GM21423 (cell line): ENCODE results near the gene OR1K1.
"Not testable (repeated sequence)": the region's sequence is repeated elsewhere in the genome, so short reads cannot be mapped to it uniquely, and the experiment has no call there.

Experiments
- ATAC-seq: cut with Tn5 transposase; IDR thresholded peaks from one replicate; pipeline ENCODE4 v1.9.1; 2021; ENCODE audit warnings: mild to moderate bottlenecking, moderate library complexity; ENCODE audit not compliant: unreplicated experiment

The OR1K1 gene

GRCh38 chr9:122810306-122810946 lies 10.5 kb downstream of the OR1K1 start:
- ATAC-seq = peak; percentile 81

- ATAC-seq = no peak
These were observed 12.8 kb downstream of the OR1K1 start for GRCh38 chr9:122812736-122813135.

GRCh38 chr9:122814545-122814944 lies 14.6 kb downstream of the OR1K1 start:
- no peak for ATAC-seq

GRCh38 chr9:122815544-122815943 lies 15.6 kb downstream of the OR1K1 start:
- ATAC-seq = no peak

GRCh38 chr9:122816163-122816867 lies 16.4 kb downstream of the OR1K1 start:
- peak; percentile 75 for ATAC-seq

- ATAC-seq = no peak
These were observed 19.4 kb downstream of the OR1K1 start for GRCh38 chr9:122819326-122819725.

GRCh38 chr9:122819791-122820489 lies 20.0 kb downstream of the OR1K1 start:
- ATAC-seq = no peak

GRCh38 chr9:122820490-122820845 lies 20.5 kb downstream of the OR1K1 start:
- ATAC-seq = no peak

- no peak for ATAC-seq
These were observed 21.5 kb downstream of the OR1K1 start for GRCh38 chr9:122821278-122821943.

- no peak for ATAC-seq
These were observed 22.1 kb downstream of the OR1K1 start for GRCh38 chr9:122822056-122822455.

- ATAC-seq = no peak
These were observed 23.0 kb downstream of the OR1K1 start for GRCh38 chr9:122822938-122823337.

- ATAC-seq = peak; percentile 6
These were observed 27.8 kb downstream of the OR1K1 start for GRCh38 chr9:122827761-122828093.

- ATAC-seq = not testable (repeated sequence)
These were observed 29.0 kb downstream of the OR1K1 start for GRCh38 chr9:122828965-122829284.

- ATAC-seq = no peak
These were observed 32.3 kb downstream of the OR1K1 start for GRCh38 chr9:122832194-122832593.

- ATAC-seq = no peak
These were observed 35.4 kb downstream of the OR1K1 start for GRCh38 chr9:122835313-122835731.

GRCh38 chr9:122837266-122837850 lies 37.4 kb downstream of the OR1K1 start:
- no peak for ATAC-seq

GRCh38 chr9:122838441-122838840 lies 38.5 kb downstream of the OR1K1 start:
- not testable (repeated sequence) for ATAC-seq

GRCh38 chr9:122841501-122841900 lies 41.6 kb downstream of the OR1K1 start:
- ATAC-seq = no peak

- ATAC-seq = no peak
These were observed 44.2 kb downstream of the OR1K1 start for GRCh38 chr9:122844137-122844536.

- no peak for ATAC-seq
These were observed 45.2 kb downstream of the OR1K1 start for GRCh38 chr9:122845116-122845515.

GRCh38 chr9:122846371-122846940 lies 46.5 kb downstream of the OR1K1 start:
- ATAC-seq = no peak
